COLO829 (cell line): ENCODE data around the gene PA2G4.
"Not testable (repeated sequence)": the region's sequence is repeated elsewhere in the genome, so short reads cannot be mapped to it uniquely, and the experiment has no call there.

Experiments
- DNase-seq: peaks from one replicate; pipeline ENCODE4 v3.0.0; 2012; ENCODE audit warnings: low spot score

PA2G4 gene

DNA sequence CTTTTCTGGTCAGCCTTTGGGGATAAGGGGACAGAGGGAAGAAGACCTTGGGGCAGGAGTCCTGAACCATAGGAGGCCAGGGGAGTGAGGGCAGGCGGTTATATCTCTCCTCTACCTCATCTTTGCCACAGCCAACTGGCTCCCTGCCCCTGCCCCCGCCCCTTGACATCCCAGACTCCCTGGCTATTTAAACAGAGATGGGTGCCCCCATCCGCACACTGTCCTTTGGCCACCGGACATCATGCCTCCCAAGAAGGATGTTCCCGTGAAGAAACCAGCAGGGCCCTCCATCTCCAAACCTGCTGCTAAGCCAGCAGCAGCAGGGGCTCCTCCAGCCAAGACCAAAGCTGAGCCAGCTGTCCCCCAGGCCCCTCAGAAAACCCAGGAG lies 49.3 kb downstream of the PA2G4 start:
- DNase-seq: no peak

DNA sequence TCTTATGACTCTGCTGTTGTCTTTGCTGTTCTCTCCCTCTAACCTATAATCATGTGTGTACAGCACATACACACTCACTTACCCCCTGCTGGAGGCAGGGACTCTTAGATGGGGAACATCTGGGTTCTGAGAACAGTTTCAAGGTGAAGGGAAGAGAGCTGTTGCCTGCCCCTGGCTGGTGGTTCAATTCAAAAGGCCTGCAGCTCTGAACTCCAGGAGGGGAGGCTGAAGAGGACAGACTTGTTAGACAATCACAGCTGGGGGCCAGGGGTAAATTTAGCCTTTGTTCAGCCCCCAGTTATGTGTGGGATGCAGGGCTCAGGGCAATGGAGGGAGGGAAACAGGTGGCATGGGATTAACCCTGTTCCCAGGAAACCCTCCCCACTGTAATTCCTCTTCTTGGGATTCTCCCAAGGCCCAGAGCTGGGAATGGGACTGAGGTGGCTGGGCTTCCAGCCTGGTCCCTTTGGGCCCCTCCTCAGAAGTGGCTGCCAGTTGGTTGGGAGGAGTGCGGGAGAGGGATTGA lies 50.0 kb downstream of the PA2G4 start:
- DNase-seq: no peak

DNA sequence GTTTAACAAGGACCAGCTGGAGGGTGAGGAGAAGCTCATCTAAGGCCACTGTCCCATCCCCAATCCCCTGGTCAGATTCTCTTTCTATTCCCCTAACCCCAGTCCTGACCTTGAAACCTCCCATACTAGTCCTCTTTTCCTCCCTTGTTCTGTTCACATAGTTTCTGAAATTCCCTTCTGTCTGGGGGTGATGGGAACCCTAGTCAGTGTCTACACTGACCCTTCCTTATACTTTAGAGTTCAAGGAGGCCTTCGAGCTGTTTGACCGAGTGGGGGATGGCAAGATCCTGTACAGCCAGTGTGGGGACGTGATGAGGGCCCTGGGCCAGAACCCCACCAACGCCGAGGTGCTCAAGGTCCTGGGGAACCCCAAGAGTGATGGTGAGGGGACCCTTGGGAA lies 50.5 kb downstream of the PA2G4 start:
- DNase-seq: no peak

DNA sequence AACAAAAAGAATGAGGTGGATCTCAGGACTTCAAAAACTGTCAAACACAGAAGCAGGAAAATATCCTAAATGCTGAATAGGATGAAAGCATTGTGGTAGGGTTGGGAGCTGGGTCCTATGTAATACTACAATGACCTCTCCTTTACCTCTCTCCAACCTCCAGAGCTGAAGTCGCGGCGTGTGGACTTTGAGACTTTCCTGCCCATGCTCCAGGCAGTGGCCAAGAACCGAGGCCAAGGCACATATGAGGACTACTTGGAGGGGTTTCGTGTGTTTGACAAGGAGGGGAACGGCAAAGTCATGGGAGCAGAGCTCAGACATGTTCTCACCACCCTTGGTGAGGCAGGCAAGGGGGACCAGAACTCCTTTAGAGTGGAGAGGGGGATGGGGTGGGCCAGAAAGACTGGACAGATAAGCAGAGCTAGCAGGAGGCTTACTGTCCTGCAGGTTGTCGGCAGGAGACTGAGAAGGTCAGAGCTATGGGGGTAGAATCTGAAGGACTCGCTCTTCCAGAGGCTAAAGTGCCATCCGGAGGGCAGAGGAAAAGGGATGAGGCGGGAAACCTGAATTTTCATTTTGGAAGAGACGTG lies 51.0 kb downstream of the PA2G4 start:
- DNase-seq: no peak

DNA sequence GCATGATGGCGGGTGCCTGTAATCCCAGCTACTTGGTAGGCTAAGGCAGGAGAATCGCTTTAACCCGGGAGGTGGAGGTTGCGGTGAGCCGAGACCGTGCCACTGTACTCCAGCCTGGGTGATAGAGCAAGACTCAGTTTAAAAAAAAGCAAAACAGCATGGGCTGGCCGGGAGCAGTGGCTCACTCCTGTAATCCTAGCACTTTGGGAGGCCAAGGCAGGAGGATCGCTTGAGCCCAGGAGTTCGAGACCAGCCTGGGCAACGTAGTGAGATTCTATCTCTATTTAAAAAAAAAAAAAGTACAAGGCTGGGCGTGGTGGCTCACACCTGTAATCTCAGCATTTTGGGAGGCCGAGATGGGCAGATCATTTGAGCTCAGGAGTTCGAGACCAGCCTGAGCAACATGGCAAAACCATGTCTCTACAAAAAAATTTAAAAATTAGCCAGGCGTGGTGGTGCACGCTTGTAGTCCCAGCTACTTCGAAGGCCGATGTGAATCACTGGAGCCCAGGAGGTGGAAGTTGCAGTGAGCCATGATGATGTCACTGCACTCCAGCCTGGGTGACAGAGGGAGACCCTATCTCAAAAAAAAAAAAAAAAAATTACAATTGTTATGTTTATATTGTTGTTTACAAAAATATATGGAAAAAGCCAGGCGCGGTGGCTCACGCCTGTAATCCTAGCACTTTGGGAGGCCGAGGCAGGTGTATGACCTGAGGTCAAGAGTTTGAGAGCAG lies 52.3 kb downstream of the PA2G4 start:
- not testable (repeated sequence) for DNase-seq

DNA sequence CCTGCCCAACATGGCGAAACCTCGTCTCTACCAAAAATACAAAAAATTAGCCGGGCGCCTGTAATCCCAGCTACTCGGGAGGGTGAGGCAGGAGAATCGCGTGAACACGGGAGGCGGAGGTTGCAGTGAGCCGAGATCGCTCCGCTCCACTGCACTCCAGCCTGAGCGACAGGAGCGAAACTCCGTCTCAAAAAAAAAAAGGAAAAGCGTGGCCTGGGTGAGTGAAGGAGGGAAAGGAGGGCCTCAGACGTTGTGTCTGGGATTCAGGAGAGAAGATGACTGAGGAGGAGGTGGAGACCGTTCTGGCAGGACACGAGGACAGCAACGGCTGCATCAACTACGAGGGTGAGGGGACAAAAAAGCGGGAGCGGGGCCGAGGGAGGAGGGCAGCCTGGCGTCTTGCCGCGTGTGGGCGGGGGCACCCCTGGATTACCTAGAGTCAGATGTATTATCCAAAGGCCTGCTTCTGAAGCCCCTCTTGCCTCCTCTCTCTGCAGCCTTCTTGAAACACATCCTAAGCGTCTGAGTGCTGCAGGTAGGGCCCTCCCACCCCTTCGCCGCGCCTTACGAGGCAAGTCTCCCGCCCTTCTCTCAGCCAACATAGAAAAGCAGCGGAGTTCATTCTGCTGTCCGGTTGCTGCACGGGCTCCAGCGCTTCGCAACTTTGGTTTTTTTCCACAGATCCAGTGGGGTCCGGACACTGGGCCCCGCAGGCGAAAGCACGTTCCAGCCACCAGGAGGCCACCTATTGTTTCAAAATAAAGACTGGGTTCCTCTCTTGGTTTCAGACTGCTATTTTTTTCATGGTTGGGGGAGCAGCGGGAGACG lies 53.1 kb downstream of the PA2G4 start:
- DNase-seq: peak; percentile 50

DNA sequence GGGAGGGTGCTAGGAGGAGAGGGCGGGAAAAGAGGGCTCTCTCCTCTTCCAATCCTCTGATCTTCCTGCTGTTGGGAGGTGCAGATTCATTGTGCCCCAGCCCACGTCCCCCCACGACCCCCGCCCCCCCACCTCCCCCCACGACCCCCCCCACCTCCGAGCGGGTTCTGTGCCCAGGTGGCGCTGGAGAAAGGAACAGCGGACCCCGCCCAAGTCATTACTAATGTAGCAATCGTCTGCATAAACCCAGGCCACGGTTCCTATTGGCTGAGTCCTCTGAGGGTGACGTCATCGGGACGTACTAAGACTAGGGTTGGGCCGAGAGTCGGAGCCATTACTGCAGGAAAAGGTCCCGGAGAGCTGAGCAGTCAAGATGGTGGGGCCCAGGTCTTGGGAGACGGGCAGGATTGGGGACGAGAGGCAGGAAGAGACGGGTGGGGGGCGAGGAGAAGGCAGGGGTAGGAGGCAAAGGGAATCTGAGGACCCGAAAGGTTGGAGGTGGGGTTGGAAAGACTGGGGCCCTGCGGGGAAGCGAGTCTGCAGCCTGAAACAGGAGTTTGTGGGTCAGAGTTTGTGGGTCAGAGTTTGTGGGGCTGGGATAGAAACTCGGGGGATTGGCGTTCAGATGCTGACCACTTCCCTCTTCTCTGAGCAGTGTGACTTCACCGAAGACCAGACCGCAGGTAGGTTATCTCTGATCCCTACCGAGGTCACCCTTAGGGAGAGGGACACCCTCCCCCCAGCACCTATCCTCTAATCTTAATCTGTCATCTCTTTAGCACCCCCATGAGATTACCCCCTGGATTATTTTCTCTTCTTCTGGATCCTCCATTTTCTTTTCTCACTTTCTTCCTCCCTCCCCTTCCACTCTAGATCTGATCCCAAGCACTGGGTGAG lies 53.9 kb downstream of the PA2G4 start, which contains the start of gene MYL6:
TSS of gene MYL6 (plus strand) at position 331 of the 897 bp plus-strand sequence. CDS start at position 374, 43 bp downstream.
- peak; percentile 96 for DNase-seq

DNA sequence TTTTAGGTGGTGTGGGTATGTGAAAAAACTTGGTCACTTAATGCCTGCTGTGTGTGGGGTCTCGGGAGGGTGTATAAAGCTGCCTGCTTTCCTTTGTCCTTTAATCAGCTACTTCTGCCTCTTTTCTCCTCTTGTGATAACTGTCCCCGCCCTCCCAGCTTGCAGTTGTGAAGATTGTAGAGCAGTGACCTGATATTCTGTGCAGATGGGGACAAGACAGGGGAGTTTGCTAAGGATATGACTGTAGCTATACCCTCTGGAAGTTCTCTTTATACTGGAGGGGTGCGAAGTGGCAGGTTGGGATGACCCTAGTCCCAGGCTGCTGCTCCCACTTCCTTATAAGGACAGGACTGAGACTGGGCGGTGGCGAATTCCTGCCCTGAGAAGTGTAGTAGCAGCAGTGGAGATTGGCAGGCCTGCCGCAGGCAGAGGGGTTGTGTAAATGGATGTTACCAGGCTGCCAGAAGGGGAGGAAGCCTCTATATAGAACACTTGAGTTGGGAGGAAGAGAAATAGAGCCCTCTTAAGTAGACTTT lies 54.6 kb downstream of the PA2G4 start:
- DNase-seq: peak; percentile 53

DNA sequence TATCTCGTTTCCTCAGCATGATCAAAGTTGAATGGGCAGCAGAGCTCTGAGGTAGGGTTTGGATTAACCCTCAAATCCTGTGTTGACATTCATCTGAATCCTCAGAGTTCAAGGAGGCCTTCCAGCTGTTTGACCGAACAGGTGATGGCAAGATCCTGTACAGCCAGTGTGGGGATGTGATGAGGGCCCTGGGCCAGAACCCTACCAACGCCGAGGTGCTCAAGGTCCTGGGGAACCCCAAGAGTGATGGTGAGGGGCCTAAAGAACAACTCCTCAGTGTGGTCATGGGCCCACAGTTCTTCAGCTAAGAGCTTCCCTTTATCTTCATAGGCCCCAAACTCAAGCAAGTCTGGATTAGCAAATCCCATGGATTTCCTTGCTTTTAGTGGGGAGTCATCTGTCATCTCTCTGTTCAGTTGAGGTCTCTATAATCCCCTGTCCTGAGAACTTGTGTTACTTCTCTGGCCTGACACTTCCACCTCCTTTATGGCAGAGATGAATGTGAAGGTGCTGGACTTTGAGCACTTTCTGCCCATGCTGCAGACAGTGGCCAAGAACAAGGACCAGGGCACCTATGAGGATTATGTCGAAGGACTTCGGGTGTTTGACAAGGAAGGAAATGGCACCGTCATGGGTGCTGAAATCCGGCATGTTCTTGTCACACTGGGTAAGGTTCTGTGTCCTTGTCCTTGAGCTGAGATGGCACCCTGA lies 55.3 kb downstream of the PA2G4 start:
- no peak for DNase-seq

DNA sequence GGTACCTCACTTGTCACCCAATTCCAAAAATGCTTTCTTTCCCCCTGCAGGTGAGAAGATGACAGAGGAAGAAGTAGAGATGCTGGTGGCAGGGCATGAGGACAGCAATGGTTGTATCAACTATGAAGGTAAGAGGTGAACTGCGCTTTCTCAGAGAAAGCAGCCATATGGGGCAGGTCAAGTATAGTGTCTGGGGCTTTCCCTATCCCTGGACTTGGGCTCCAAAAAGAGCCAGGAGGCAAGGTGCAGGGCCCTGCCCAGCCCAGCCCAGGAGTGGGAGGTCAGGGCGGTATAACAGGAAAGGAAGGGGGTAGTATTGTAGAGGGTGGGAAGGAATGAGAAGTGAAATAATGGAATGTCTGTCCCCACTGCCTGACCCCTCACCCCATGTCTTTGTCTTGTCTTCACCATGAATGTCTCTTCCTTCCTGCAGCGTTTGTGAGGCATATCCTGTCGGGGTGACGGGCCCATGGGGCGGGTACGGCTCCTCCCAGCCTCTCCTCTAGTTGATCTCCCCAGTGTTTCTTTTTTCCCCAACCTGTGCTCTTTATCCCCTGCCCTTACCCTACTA lies 55.9 kb downstream of the PA2G4 start:
- no peak for DNase-seq

DNA sequence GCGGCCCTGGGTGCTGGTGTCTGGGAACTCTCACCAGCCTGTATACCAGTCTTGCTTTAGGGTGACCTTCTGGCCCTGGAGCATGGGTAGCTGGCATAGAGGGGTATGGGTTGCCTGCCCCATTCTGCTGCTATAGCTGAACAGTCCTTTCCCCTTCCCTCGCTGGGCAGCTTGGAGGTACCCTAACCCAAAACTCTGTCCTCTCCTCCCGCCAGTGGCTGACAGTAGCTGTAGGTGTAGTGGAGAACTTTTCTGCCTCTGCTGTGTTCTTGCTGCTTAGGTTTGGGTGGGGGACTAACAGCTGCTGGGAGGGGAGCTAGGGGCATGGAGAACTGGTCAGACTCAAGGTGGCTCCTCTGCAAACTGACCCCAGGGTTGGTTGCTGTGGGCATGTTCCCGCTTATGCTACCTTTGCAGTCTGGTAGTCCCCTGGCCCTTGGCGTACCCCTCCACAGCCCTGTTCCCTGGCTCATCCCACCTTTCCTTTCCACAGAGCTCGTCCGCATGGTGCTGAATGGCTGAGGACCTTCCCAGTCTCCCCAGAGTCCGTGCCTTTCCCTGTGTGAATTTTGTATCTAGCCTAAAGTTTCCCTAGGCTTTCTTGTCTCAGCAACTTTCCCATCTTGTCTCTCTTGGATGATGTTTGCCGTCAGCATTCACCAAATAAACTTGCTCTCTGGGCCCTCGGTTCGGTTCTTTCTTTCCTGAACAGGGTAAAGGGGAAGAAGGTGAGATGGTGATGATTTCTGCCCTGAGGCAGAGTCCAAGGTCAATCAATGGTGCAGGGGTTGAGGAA lies 56.7 kb downstream of the PA2G4 start:
- DNase-seq: no peak

DNA sequence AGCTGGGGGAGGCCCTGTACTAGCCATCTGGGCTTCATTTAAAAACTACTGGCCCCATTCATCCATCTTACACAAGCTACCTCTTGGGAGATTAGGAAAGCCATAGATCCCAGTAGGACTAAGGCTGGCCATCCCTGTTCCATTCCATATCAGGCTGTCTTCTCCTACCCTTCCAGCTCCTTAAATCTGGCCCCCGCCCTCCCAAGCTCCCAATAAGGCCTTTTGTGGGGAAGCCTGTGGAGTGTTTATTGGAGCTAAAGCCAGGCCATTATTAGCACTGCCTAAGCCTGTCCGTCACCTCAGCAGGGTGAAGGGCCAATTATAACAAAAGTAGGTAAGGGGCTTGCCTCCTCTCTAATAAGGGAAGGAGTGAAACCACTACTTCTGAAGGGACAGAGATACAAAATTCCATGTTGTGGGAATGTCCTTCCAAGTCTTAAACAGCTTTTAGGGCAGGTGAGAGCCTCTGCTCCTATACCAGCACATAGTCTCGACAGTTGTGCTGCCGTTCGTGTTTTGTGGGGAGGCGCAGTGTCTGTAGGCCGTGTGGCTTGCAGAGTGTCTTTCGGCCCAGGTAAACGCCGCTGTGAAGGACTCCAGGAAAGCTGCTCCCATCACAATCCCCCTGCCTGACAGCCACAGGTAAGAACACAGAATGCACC lies 57.5 kb downstream of the PA2G4 start:
- DNase-seq: no peak

DNA sequence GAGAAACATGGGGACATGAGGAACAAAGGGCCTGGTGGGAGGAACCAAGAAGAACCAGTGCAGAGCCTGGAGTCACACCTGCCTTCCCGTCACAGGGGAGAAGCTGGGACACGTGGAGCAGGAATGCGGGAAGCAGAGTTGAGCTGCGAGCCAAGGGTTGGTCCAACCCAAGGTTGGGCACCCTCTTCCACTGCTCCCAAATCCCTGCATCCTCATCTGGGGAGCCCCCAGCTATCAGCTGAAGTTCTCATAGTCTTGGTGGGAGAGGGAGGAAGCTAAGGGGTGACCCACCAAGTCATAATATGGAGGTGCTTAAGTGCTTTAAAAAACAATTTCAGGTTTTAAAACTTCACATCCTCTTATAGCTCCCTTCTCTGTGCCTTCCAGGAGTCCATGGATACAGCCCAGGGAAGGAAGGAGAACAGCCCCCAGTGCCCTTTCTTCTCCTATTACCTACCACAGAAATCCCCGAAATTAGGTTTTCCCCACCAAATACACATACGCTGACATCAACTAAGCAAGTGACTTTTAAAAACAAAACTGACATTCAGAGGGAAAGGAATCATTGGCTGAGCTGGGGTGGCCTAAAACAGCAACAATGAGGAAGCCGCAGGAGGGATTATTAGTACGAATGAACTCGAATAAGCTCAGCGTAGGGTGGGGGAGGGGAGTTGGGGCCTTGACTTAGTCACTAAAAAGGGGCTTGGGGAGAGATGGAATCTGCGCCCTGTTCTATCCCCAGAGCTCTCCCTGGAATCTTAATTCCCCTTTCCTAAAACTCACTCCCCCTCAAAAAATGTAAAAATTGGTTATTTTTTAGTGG lies 58.3 kb downstream of the PA2G4 start:
- no peak for DNase-seq
